ENCODE measurements around the gene SERPINB8. TPM values are rescaled to one million over a fixed set of nuclear protein-coding genes. Genes with fewer than 3 reads are reported as not detected.

SERPINB8 gene
- total and polyA plus RNA-seq, 7 donors, result 0.84 to 31.3 (median 4.1) TPM

DNA sequence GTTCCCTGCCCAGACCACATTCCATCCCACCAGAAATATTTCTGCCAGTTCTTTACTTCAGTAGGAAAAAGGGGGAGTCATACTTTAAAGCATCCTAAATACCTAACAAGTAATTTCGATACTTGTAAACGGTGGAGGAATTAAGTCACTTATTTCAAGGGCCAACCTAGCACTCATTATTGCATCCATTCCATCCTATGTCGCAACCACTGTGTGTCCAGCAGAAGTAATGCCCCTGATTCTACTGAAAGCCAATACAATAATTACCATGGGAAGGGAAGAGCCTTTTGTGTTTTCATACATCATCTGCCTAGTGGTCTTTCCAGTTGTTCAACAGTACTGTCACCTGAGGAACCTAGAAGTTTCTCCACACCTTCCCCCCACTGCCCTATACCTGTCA lies 12.5 kb downstream of the SERPINB8 start:
- Histone ChIP-seq H3K4me3 (no peak overlapping the region), H3K9me3 (no peaks in the 10 kb centered on the region), H3K27me3 (ENCODE audit: insufficient read depth in 3 of 3, low read length in 2 of 3) (no peaks in the 10 kb centered on the region), H3K27ac (no peak overlapping the region), H3K4me1 (no peaks in the 10 kb centered on the region), H3K36me3 (ENCODE audit: insufficient read depth in 1 of 2, low read depth in 1 of 2) (peaks cover 9 to 41% of the 10 kb centered on the region in 2 donors)
- WGBS, 3 donors, result 89 to 96% (median 90%) methylated on average over 3 of the region's 3 CpGs
- no peak for ATAC-seq
- TF ChIP-seq, protein P1, sequence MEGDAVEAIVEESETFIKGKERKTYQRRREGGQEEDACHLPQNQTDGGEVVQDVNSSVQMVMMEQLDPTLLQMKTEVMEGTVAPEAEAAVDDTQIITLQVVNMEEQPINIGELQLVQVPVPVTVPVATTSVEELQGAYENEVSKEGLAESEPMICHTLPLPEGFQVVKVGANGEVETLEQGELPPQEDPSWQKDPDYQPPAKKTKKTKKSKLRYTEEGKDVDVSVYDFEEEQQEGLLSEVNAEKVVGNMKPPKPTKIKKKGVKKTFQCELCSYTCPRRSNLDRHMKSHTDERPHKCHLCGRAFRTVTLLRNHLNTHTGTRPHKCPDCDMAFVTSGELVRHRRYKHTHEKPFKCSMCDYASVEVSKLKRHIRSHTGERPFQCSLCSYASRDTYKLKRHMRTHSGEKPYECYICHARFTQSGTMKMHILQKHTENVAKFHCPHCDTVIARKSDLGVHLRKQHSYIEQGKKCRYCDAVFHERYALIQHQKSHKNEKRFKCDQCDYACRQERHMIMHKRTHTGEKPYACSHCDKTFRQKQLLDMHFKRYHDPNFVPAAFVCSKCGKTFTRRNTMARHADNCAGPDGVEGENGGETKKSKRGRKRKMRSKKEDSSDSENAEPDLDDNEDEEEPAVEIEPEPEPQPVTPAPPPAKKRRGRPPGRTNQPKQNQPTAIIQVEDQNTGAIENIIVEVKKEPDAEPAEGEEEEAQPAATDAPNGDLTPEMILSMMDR (IDR thresholded peaks at IDR 0.05), result no peak
- no peak for DNase-seq
- intact Hi-C loops (cut with DNase I), result loop anchor here in 1 of 2 donors (10.0 kb wide), 1 partner anchor 158 kb away; no protein-coding TSS in a partner anchor

DNA sequence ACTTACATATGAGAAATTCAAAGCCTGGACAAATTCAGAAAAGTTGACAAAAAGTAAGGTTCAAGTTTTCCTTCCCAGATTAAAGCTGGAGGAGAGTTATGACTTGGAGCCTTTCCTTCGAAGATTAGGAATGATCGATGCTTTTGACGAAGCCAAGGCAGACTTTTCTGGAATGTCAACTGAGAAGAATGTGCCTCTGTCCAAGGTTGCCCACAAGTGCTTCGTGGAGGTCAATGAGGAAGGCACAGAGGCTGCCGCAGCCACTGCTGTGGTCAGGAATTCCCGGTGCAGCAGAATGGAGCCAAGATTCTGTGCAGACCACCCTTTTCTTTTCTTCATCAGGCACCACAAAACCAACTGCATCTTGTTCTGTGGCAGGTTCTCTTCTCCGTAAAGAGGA lies 17.0 kb downstream of the SERPINB8 start:
- H3K4me1 ChIP-seq, result no peaks in the 10 kb centered on the region
- no peak overlapping the region for H3K4me3 ChIP-seq
- DNase-seq (no peak), ATAC-seq (no peak)
- H3K27ac ChIP-seq, result no peak overlapping the region
- WGBS, 3 donors, result 74 to 84% (median 76%) methylated on average over 7 of the region's 7 CpGs
- peaks cover 4 to 33% of the 10 kb centered on the region in 2 donors for H3K36me3 ChIP-seq (ENCODE audit: insufficient read depth in 1 of 2, low read depth in 1 of 2)
- TF ChIP-seq, protein P1 (IDR thresholded peaks at IDR 0.05), result no peak
- intact Hi-C loops (cut with DNase I), result loop anchor here in 1 of 2 donors (10.0 kb wide), 1 partner anchor 162 kb away; no protein-coding TSS in a partner anchor
- H3K27me3 ChIP-seq (ENCODE audit: insufficient read depth in 3 of 3, low read length in 2 of 3), result no peaks in the 10 kb centered on the region
- no peaks in the 10 kb centered on the region for H3K9me3 ChIP-seq

DNA sequence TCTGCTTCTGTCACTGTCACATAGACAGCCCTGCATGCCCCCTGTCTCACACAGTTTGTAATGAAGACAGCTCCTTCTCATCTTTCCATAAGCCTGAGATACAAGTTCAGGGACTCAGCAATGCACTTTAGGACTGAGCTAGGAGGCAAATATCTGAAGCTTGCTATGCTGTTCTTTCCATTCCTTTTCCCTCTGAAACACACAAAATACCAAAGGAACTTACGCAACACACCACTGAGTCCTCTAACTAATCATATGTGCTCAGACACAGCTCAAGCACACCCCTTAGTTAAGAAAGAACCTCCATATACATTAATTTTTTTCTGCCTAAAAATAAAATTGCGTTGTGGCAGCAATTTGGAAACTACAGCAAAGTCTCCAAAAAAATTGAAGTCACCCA lies 17.9 kb downstream of the SERPINB8 start:
- WGBS, 3 donors, result 60 to 91% (median 87%) methylated on average over 2 of the region's 2 CpGs
- H3K4me1 ChIP-seq, result no peaks in the 10 kb centered on the region
- intact Hi-C loops (cut with DNase I), result loop anchor here in 1 of 2 donors (10.0 kb wide), 1 partner anchor 163 kb away; no protein-coding TSS in a partner anchor
- peaks cover 1 to 27% of the 10 kb centered on the region in 2 donors for H3K36me3 ChIP-seq (ENCODE audit: insufficient read depth in 1 of 2, low read depth in 1 of 2)
- no peaks in the 10 kb centered on the region for H3K27me3 ChIP-seq (ENCODE audit: insufficient read depth in 3 of 3, low read length in 2 of 3)
- no peak for DNase-seq
- no peaks in the 10 kb centered on the region for H3K9me3 ChIP-seq
- no peak overlapping the region for H3K27ac ChIP-seq
- TF ChIP-seq, protein P1 (IDR thresholded peaks at IDR 0.05), result no peak
- no peak for ATAC-seq
- H3K4me3 ChIP-seq, result no peak overlapping the region

- Histone ChIP-seq H3K4me1 (no peaks in the 10 kb centered on the region), H3K9me3 (no peaks in the 10 kb centered on the region), H3K36me3 (ENCODE audit: insufficient read depth in 1 of 2, low read depth in 1 of 2) (no peaks in the 10 kb centered on the region), H3K27me3 (ENCODE audit: insufficient read depth in 3 of 3, low read length in 2 of 3) (no peaks in the 10 kb centered on the region), H3K4me3 (no peak overlapping the region), H3K27ac (no peak overlapping the region)
- intact Hi-C loops (cut with DNase I), result loop anchor here in 1 of 2 donors (10.0 kb wide), 1 partner anchor 468 kb away; no protein-coding TSS in a partner anchor
- DNase-seq, result no peak
- no peak for ATAC-seq
- WGBS, 3 donors, result 86 to 91% (median 87%) methylated on average over 7 of the region's 7 CpGs
- TF ChIP-seq, protein P1 (IDR thresholded peaks at IDR 0.05), result no peak
Observed at GRCh38 chr18:63992751-63993150, 22.9 kb downstream of the SERPINB8 start.

Data from psoas muscle (tissue), 8 donors.